Testis (tissue), 2 donors: Measurements from ENCODE around the gene TNFRSF8.

Experiments
- POLR2A ChIP-seq: fragments of 450-650 bp; IDR thresholded peaks from one replicate; pipeline ENCODE4 v1.6.1; 2017; ENCODE audit warnings: antibody characterized with exemption, mild to moderate bottlenecking, moderate library complexity
- TF ChIP-seq, protein P1 (sequence below), 3 experiments: fragments of 450-650 bp in 2 of 3; fragments of 200-600 bp in 1 of 3; sonication (generic) in 1 of 3; IDR thresholded peaks; one replicate each; pipeline ENCODE4 v1.5.1; 2016 to 2019; ENCODE audit warnings: antibody characterized with exemption in 3 of 3, mild to moderate bottlenecking in 2 of 3, moderate library complexity in 1 of 3

GRCh38 chr1:12147201-12147701 is 84.1 kb downstream of the TNFRSF8 start:
- TF ChIP-seq, protein P1, sequence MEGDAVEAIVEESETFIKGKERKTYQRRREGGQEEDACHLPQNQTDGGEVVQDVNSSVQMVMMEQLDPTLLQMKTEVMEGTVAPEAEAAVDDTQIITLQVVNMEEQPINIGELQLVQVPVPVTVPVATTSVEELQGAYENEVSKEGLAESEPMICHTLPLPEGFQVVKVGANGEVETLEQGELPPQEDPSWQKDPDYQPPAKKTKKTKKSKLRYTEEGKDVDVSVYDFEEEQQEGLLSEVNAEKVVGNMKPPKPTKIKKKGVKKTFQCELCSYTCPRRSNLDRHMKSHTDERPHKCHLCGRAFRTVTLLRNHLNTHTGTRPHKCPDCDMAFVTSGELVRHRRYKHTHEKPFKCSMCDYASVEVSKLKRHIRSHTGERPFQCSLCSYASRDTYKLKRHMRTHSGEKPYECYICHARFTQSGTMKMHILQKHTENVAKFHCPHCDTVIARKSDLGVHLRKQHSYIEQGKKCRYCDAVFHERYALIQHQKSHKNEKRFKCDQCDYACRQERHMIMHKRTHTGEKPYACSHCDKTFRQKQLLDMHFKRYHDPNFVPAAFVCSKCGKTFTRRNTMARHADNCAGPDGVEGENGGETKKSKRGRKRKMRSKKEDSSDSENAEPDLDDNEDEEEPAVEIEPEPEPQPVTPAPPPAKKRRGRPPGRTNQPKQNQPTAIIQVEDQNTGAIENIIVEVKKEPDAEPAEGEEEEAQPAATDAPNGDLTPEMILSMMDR (IDR thresholded peaks at IDR 0.05): no peak
- TF ChIP-seq POLR2A: no peak
